Endothelial cell of umbilical vein (primary cell): ENCODE measurements around the gene CEP78. TPM values are rescaled to one million over a fixed set of nuclear protein-coding genes. Genes with fewer than 3 reads are reported as not detected.

ENCODE experiments used
- BruUV-seq: library from RNA; stranded (reverse); fragments of 400-500 nt; replicated peaks from 2 replicates; lab custom pipeline; 2021; lab: Mats Ljungman, UMichigan
- CTCF ChIA-PET: fragments of 300-600, 350-600 bp; sonication (Branson Sonifier 250); formaldehyde crosslinking; loops from one replicate; lab custom pipeline; 2021; ENCODE audit warnings: antibody characterized with exemption, inconsistent platforms; lab: Charles Lee
- POLR2A ChIA-PET: fragments of 300-600, 350-600 bp; sonication (Branson Sonifier 250); formaldehyde crosslinking; loops from one replicate; lab custom pipeline; 2021; ENCODE audit warnings: antibody characterized with exemption, inconsistent platforms; lab: Charles Lee
- DNase-seq: peaks from one replicate; pipeline ENCODE4 v3.0.0-alpha.2; 2011; ENCODE audit warnings: low read depth, low spot score
- FAIRE-seq: peaks from 2 replicates; lab custom pipeline; 2011; peaks lifted over from hg19 to GRCh38; lab: Jason Lieb, UNC
- H2AFZ ChIP-seq: 2 replicates; pipeline ENCODE4 v1.6.0; 2012; ENCODE audit warnings: low read depth, low read length, control low read depth, inconsistent platforms
- H3K27ac ChIP-seq: 2 replicates; pipeline ENCODE4 v1.5.1; 2011; ENCODE audit warnings: low read depth, mild to moderate bottlenecking, control low read depth, low read length, moderate library complexity; ENCODE audit not compliant: insufficient read depth
- H3K27me3 ChIP-seq, 2 experiments: 2 replicates each; pipeline versions ENCODE4 v1.6.0 to v1.6.1; 2011; ENCODE audit warnings: low read length in 2 of 2, mixed read lengths in 1 of 2; ENCODE audit not compliant: control insufficient read depth in 2 of 2, insufficient read depth in 2 of 2
- H3K36me3 ChIP-seq, 2 experiments: 2 replicates in 1 of 2; 3 replicates in 1 of 2; pipeline ENCODE4 v1.5.1; 2011; ENCODE audit warnings: low read length in 2 of 2, mild to moderate bottlenecking in 1 of 2, moderate library complexity in 1 of 2; ENCODE audit not compliant: control insufficient read depth in 2 of 2, insufficient read depth in 2 of 2; ENCODE audit errors: extremely low read depth in 1 of 2
- H3K4me1 ChIP-seq: 3 replicates; pipeline ENCODE4 v1.5.1; 2011; ENCODE audit warnings: mild to moderate bottlenecking, low read length; ENCODE audit not compliant: control insufficient read depth, insufficient read depth; ENCODE audit errors: extremely low read depth
- H3K4me2 ChIP-seq: 2 replicates; pipeline ENCODE4 v1.6.1; 2011; ENCODE audit warnings: low read length, control low read depth, mixed read lengths; ENCODE audit not compliant: insufficient read depth
- H3K4me3 ChIP-seq, 3 experiments: fragments of 200-600 bp in 1 of 3; sonication (generic), shearing (Covaris generic) in 1 of 3; replicated peaks in 1 of 3; 2 replicates each; pipeline ENCODE4 v1.5.1; 2011 to 2016; ENCODE audit warnings: control low read depth in 3 of 3, low read length in 3 of 3, mild to moderate bottlenecking in 2 of 3, inconsistent platforms in 1 of 3, low read depth in 1 of 3, moderate library complexity in 1 of 3; ENCODE audit not compliant: insufficient read depth in 1 of 3
- H3K79me2 ChIP-seq: 2 replicates; pipeline ENCODE4 v1.6.0; 2012; ENCODE audit warnings: low read length, inconsistent platforms; ENCODE audit not compliant: control insufficient read depth, insufficient read depth
- H3K9ac ChIP-seq: replicated peaks from 2 replicates; pipeline ENCODE3; 2011; ENCODE audit warnings: low read length, control low read depth; ENCODE audit not compliant: insufficient read depth; ENCODE audit errors: extremely low read depth
- H3K9me1 ChIP-seq: replicated peaks from 3 replicates; pipeline ENCODE4 v1.6.0; 2011; ENCODE audit warnings: mild to moderate bottlenecking, low read length; ENCODE audit not compliant: control insufficient read depth, insufficient read depth; ENCODE audit errors: extremely low read depth
- H3K9me3 ChIP-seq: replicated peaks from 2 replicates; pipeline ENCODE4 v1.5.1; 2012; ENCODE audit warnings: low read length, inconsistent platforms; ENCODE audit not compliant: control insufficient read depth, insufficient read depth
- H4K20me1 ChIP-seq: replicated peaks from 2 replicates; pipeline ENCODE3; 2011; ENCODE audit warnings: mild to moderate bottlenecking, low read length; ENCODE audit not compliant: control insufficient read depth, insufficient read depth; ENCODE audit errors: extremely low read depth
- EZH2 ChIP-seq: IDR thresholded peaks from 2 replicates; pipeline ENCODE4 v1.6.1; 2012; ENCODE audit warnings: borderline replicate concordance, low read depth, mild to moderate bottlenecking, moderate library complexity, low read length, inconsistent platforms; ENCODE audit not compliant: severe bottlenecking
- FOS ChIP-seq: IDR thresholded peaks from 2 replicates; pipeline ENCODE4 v1.6.1; 2011; ENCODE audit warnings: mild to moderate bottlenecking, low read length, moderate library complexity, borderline replicate concordance; ENCODE audit not compliant: insufficient read depth
- GATA2 ChIP-seq: IDR thresholded peaks from 2 replicates; pipeline ENCODE4 v1.7.0; 2011; ENCODE audit warnings: low read depth, mild to moderate bottlenecking, moderate library complexity, mixed read lengths, low read length; ENCODE audit not compliant: insufficient read length, insufficient read depth
- JUN ChIP-seq: IDR thresholded peaks from 2 replicates; pipeline ENCODE4 v1.6.1; 2011; ENCODE audit warnings: borderline replicate concordance, low read depth; ENCODE audit not compliant: insufficient read length, insufficient read depth
- MYC ChIP-seq: IDR thresholded peaks from one replicate; pipeline ENCODE4 v1.6.1; 2011; ENCODE audit warnings: mild to moderate bottlenecking, low read depth, low read length
- POLR2A ChIP-seq: IDR thresholded peaks from 2 replicates; pipeline ENCODE4 v1.6.1; 2012; ENCODE audit warnings: low read depth, mild to moderate bottlenecking, control low read depth, low read length
- POLR2AphosphoS5 ChIP-seq: IDR thresholded peaks from 2 replicates; pipeline ENCODE4 v1.6.1; 2012; ENCODE audit warnings: low read depth, mild to moderate bottlenecking, control low read depth, low read length, moderate library complexity; ENCODE audit not compliant: insufficient read depth
- dilution Hi-C: fragments of 300-500 bp; cut with MboI; formaldehyde crosslinking; loops from one replicate; pipeline ENCODE4 v1.15.0; 2019; ENCODE audit warnings: low sequenced_read_pairs; ENCODE audit not compliant: extremely low pct_ligation_motif_present
- intact Hi-C: fragments of 100-400 bp; cut with micrococcal nuclease; formaldehyde crosslinking; loops from one replicate; pipeline ENCODE4 v1.10.0; 2022
- polyA plus RNA-seq, 4 experiments: library from polyadenylated mRNA; depleted of rRNA in 3 of 4; stranded (reverse) in 3 of 4; unstranded in 1 of 4; fragments of >200 nt; gene quantifications; 2 replicates each; pipeline versions ENCODE4 v1.2.1 to v1.2.3, GENCODE V29; 2011 to 2012; ENCODE audit warnings: missing spikeins in 1 of 4
- total RNA-seq: library from RNA; stranded (reverse); gene quantifications from 2 replicates; pipeline ENCODE4 v1.2.3, GENCODE V29; 2021
- TF ChIP-seq, protein P1 (sequence below): IDR thresholded peaks from 2 replicates; pipeline ENCODE4 v1.6.1; 2011; ENCODE audit not compliant: insufficient read depth, insufficient read length
- TF ChIP-seq, protein P2 (sequence below), 2 donors: IDR thresholded peaks; 1 replicate in 1 of 2; 2 replicates in 1 of 2; pipeline ENCODE4 v1.5.1; 2011; ENCODE audit warnings: low read length in 2 of 2, mild to moderate bottlenecking in 2 of 2, moderate library complexity in 2 of 2, control low read depth in 1 of 2, inconsistent platforms in 1 of 2, low read depth in 1 of 2; ENCODE audit not compliant: insufficient read depth in 1 of 2; ENCODE audit errors: extremely low read depth in 1 of 2

CEP78 gene
- total and polyA plus RNA-seq, 2 donors (not counting 3 experiments of a cell fraction or from before 2014, with no cell fraction given) = 6.5 to 35.9 TPM

DNA sequence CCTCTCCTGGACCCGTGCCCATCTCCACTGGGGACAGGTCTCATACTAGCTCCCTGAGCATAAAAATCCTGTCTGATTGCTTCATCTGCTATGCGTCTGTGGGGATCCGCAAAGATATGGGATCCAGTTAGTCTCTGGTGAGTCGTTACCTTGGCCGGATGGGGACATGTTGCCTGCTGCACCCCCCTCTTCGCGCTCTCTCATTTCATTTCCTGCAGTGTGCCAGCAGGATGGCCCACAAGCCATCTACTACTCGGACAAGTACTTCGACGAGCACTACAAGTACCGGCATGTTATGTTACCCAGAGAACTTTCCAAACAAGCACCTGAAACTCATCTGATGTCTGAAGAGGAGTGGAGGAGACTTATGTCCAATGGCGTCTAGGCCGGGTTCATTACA lies 17.0 kb upstream of the CEP78 start:
- BruUV-seq = no TSS peak
- TF ChIP-seq FOS (no peak), JUN (no peak), EZH2 (no peak), GATA2 (no peak), POLR2A (no peak), MYC (no peak), POLR2AphosphoS5 (no peak)
- TF ChIP-seq, protein P1, sequence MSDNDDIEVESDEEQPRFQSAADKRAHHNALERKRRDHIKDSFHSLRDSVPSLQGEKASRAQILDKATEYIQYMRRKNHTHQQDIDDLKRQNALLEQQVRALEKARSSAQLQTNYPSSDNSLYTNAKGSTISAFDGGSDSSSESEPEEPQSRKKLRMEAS = no peak
- TF ChIP-seq, protein P2, sequence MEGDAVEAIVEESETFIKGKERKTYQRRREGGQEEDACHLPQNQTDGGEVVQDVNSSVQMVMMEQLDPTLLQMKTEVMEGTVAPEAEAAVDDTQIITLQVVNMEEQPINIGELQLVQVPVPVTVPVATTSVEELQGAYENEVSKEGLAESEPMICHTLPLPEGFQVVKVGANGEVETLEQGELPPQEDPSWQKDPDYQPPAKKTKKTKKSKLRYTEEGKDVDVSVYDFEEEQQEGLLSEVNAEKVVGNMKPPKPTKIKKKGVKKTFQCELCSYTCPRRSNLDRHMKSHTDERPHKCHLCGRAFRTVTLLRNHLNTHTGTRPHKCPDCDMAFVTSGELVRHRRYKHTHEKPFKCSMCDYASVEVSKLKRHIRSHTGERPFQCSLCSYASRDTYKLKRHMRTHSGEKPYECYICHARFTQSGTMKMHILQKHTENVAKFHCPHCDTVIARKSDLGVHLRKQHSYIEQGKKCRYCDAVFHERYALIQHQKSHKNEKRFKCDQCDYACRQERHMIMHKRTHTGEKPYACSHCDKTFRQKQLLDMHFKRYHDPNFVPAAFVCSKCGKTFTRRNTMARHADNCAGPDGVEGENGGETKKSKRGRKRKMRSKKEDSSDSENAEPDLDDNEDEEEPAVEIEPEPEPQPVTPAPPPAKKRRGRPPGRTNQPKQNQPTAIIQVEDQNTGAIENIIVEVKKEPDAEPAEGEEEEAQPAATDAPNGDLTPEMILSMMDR (IDR thresholded peaks at IDR 0.05; ENCODE audit: extremely low read depth in 1 of 2, insufficient read depth in 1 of 2, low read depth in 1 of 2, low read length in 2 of 2) = no peak
- H3K27ac ChIP-seq = no peak overlapping the region
- no peaks in the 10 kb centered on the region for H4K20me1 ChIP-seq
- H3K27me3 ChIP-seq = no peaks in the 10 kb centered on the region
- POLR2A ChIA-PET = no interaction called here
- dilution Hi-C loops = no loop called here
- no peak overlapping the region for H3K4me2 ChIP-seq
- no peaks in the 10 kb centered on the region for H3K9me1 ChIP-seq
- no peak overlapping the region for H3K4me3 ChIP-seq
- H3K4me1 ChIP-seq = no peaks in the 10 kb centered on the region
- no peak overlapping the region for H3K9ac ChIP-seq
- H3K79me2 ChIP-seq = no peaks in the 10 kb centered on the region
- DNase-seq (no peak), FAIRE-seq (no peak)
- H3K36me3 ChIP-seq = no peaks in the 10 kb centered on the region
- H3K9me3 ChIP-seq = no peaks in the 10 kb centered on the region
- CTCF ChIA-PET = interaction anchor here (1.1 kb wide), 1 partner anchor 151 kb away, joined by 3 read pairs; no protein-coding TSS in a partner anchor
- H2AFZ ChIP-seq = no peak overlapping the region
- intact Hi-C loops = loop anchor here (10.0 kb wide), 1 partner anchor 764 kb away; no protein-coding TSS in a partner anchor
